H1 (cell line): ENCODE results near the gene MRAP. TPM values are rescaled to one million over a fixed set of nuclear protein-coding genes. Genes with fewer than 3 reads are reported as not detected.
A peak's percentile ranks its signal among the peaks of the same experiment; 100 is the strongest.

Experiments
- CTCF ChIA-PET: fragments of 300-600 bp; sonication (Branson Sonifier 250); formaldehyde crosslinking; loops from one replicate; lab custom pipeline; 2021; ENCODE audit not compliant: partially characterized antibody; lab: Charles Lee
- POLR2A ChIA-PET: fragments of 300-600 bp; sonication (Branson Sonifier 250); formaldehyde crosslinking; loops from one replicate; lab custom pipeline; 2021; ENCODE audit warnings: inconsistent platforms; ENCODE audit not compliant: partially characterized antibody; lab: Charles Lee
- DNase-seq, 2 experiments: peaks; one replicate each; pipeline versions ENCODE4 v3.0.0 to v3.0.0-alpha.2; 2010 to 2022; ENCODE audit warnings: low spot score in 2 of 2, low read depth in 1 of 2, mixed read lengths in 1 of 2
- FAIRE-seq: peaks from 2 replicates; lab custom pipeline; 2011; peaks lifted over from hg19 to GRCh38; lab: Jason Lieb, UNC
- H2AFZ ChIP-seq: 2 replicates; pipeline ENCODE4 v1.8.1; 2012; ENCODE audit warnings: low read length, inconsistent platforms
- H2AK5ac ChIP-seq: 2 replicates; pipeline ENCODE4 v1.6.1; 2013; ENCODE audit warnings: low read depth, low read length
- H2BK120ac ChIP-seq: replicated peaks from 2 replicates; pipeline ENCODE3; 2013; ENCODE audit warnings: low read depth, low read length, inconsistent platforms
- H2BK12ac ChIP-seq: 2 replicates; pipeline ENCODE4 v1.6.1; 2013; ENCODE audit warnings: low read depth, low read length
- H2BK15ac ChIP-seq: 2 replicates; pipeline ENCODE4 v1.6.1; 2013; ENCODE audit warnings: low read length
- H2BK20ac ChIP-seq: 2 replicates; pipeline ENCODE4 v1.6.1; 2013; ENCODE audit warnings: low read length
- H2BK5ac ChIP-seq: 2 replicates; pipeline ENCODE4 v1.6.1; 2013; ENCODE audit warnings: low read depth, low read length
- H3K14ac ChIP-seq: 2 replicates; pipeline ENCODE4 v1.6.1; 2013; ENCODE audit warnings: inconsistent platforms; ENCODE audit not compliant: insufficient read length
- H3K18ac ChIP-seq: 2 replicates; pipeline ENCODE4 v1.6.1; 2013; ENCODE audit warnings: low read length; ENCODE audit errors: extremely low read depth
- H3K23ac ChIP-seq: 2 replicates; pipeline ENCODE4 v1.6.1; 2013; ENCODE audit warnings: inconsistent platforms; ENCODE audit not compliant: insufficient read length
- H3K23me2 ChIP-seq: 2 replicates; pipeline ENCODE4 v1.6.1; 2013; ENCODE audit warnings: low read depth, low read length
- H3K27ac ChIP-seq: 2 replicates; pipeline ENCODE4 v1.6.1; 2011; ENCODE audit warnings: low read depth, low read length, inconsistent platforms
- H3K27me3 ChIP-seq, 4 experiments: replicated peaks in 1 of 4; 1 replicate in 1 of 4; 2 replicates in 3 of 4; pipeline versions ENCODE4 v1.6.1 to v1.8.1; 2011 to 2013; ENCODE audit warnings: low read length in 3 of 4, mild to moderate bottlenecking in 3 of 4, inconsistent platforms in 2 of 4, mixed read lengths in 2 of 4, moderate library complexity in 1 of 4; ENCODE audit not compliant: control insufficient read depth in 3 of 4, insufficient read depth in 3 of 4; ENCODE audit errors: extremely low read depth in 1 of 4
- H3K36me3 ChIP-seq, 4 experiments: 2 replicates each; pipeline versions ENCODE4 v1.6.1 to v1.8.1; 2011 to 2013; ENCODE audit warnings: mild to moderate bottlenecking in 4 of 4, low read length in 3 of 4, moderate library complexity in 2 of 4, control low read depth in 1 of 4, inconsistent platforms in 1 of 4; ENCODE audit not compliant: insufficient read depth in 4 of 4, control insufficient read depth in 2 of 4
- H3K4ac ChIP-seq: replicated peaks from 2 replicates; pipeline ENCODE3; 2013; ENCODE audit warnings: low read length, low read depth, mixed read lengths, inconsistent platforms; ENCODE audit not compliant: insufficient read length
- H3K4me1 ChIP-seq, 4 experiments: replicated peaks in 1 of 4; 1 replicate in 1 of 4; 2 replicates in 3 of 4; pipeline versions ENCODE4 v1.6.1 to v1.8.1; 2011 to 2013; ENCODE audit warnings: low read length in 3 of 4, inconsistent platforms in 2 of 4, mixed read lengths in 1 of 4; ENCODE audit not compliant: insufficient read depth in 4 of 4, control insufficient read depth in 3 of 4
- H3K4me2 ChIP-seq, 2 experiments: 2 replicates each; pipeline versions ENCODE4 v1.6.1 to v1.8.1; 2011 to 2013; ENCODE audit warnings: low read depth in 2 of 2, low read length in 2 of 2, control low read depth in 1 of 2, inconsistent platforms in 1 of 2, mild to moderate bottlenecking in 1 of 2; ENCODE audit not compliant: insufficient read depth in 1 of 2
- H3K4me3 ChIP-seq, 4 experiments: fragments of 200-600, 300-600 bp in 1 of 4; sonication (generic), shearing (Covaris generic), sonication (Bioruptor Twin) in 1 of 4; 2 replicates each; pipeline versions ENCODE4 v1.5.1 to v1.8.1; 2011 to 2016; ENCODE audit warnings: low read length in 4 of 4, low read depth in 3 of 4, control low read depth in 2 of 4, inconsistent platforms in 2 of 4, mild to moderate bottlenecking in 2 of 4, mixed read lengths in 1 of 4, moderate library complexity in 1 of 4; ENCODE audit not compliant: insufficient read depth in 2 of 4; ENCODE audit errors: extremely low read depth in 1 of 4
- H3K56ac ChIP-seq: replicated peaks from 2 replicates; pipeline ENCODE3; 2013; ENCODE audit warnings: low read depth, mild to moderate bottlenecking, mixed read lengths, low read length, inconsistent platforms; ENCODE audit not compliant: insufficient read length
- H3K79me1 ChIP-seq: 2 replicates; pipeline ENCODE4 v1.6.1; 2013; ENCODE audit warnings: low read depth, low read length, control low read depth
- H3K79me2 ChIP-seq, 2 experiments: 2 replicates each; pipeline versions ENCODE4 v1.6.1 to v1.8.1; 2012 to 2013; ENCODE audit warnings: low read length in 2 of 2, mild to moderate bottlenecking in 2 of 2, inconsistent platforms in 1 of 2; ENCODE audit not compliant: insufficient read depth in 2 of 2, control insufficient read depth in 1 of 2
- H3K9ac ChIP-seq, 4 experiments: replicated peaks in 1 of 4; 1 replicate in 1 of 4; 2 replicates in 3 of 4; pipeline versions ENCODE4 v1.6.1 to v1.8.1; 2011 to 2013; ENCODE audit warnings: low read depth in 3 of 4, low read length in 3 of 4, control low read depth in 2 of 4, mild to moderate bottlenecking in 2 of 4, moderate library complexity in 2 of 4, inconsistent platforms in 1 of 4; ENCODE audit errors: extremely low read depth in 1 of 4
- H3K9me3 ChIP-seq, 2 experiments: 2 replicates each; pipeline versions ENCODE4 v1.6.1 to v1.8.1; 2012 to 2013; ENCODE audit warnings: mild to moderate bottlenecking in 2 of 2, moderate library complexity in 2 of 2, control low read depth in 1 of 2, inconsistent platforms in 1 of 2, low read depth in 1 of 2, low read length in 1 of 2, mixed read lengths in 1 of 2; ENCODE audit not compliant: insufficient read depth in 2 of 2
- H4K20me1 ChIP-seq, 2 experiments: replicated peaks in 1 of 2; 2 replicates each; pipeline versions ENCODE3 to v1.8.1; 2011 to 2013; ENCODE audit warnings: inconsistent platforms in 2 of 2, low read length in 2 of 2, mild to moderate bottlenecking in 1 of 2; ENCODE audit not compliant: insufficient read depth in 2 of 2, control insufficient read depth in 1 of 2
- H4K5ac ChIP-seq: 2 replicates; pipeline ENCODE4 v1.6.1; 2013; ENCODE audit warnings: low read length, low read depth, mixed read lengths, inconsistent platforms; ENCODE audit not compliant: insufficient read length
- H4K8ac ChIP-seq: 2 replicates; pipeline ENCODE4 v1.8.0; 2013; ENCODE audit warnings: mild to moderate bottlenecking, moderate library complexity, low read length, inconsistent platforms; ENCODE audit not compliant: insufficient read depth; ENCODE audit errors: extremely low read depth
- H4K91ac ChIP-seq: replicated peaks from 2 replicates; pipeline ENCODE3; 2013; ENCODE audit warnings: low read length, mixed read lengths, inconsistent platforms; ENCODE audit not compliant: insufficient read length
- BRCA1 ChIP-seq: IDR thresholded peaks from 2 replicates; pipeline ENCODE4 v1.6.1; 2012; ENCODE audit warnings: low read depth, low read length, improper control_type of control experiment
- CBX8 ChIP-seq: fragments of 300-800, 300-1000 bp; sonication (generic); IDR thresholded peaks from 2 replicates; pipeline ENCODE4 v1.7.1; 2016; ENCODE audit warnings: low read depth, low read length, borderline replicate concordance
- CTCF ChIP-seq, 3 experiments: IDR thresholded peaks; 1 replicate in 2 of 3; 2 replicates in 1 of 3; pipeline versions ENCODE4 v1.5.1 to v1.6.1; 2011; ENCODE audit warnings: low read length in 3 of 3, mild to moderate bottlenecking in 3 of 3, inconsistent platforms in 2 of 3, low read depth in 1 of 3, moderate library complexity in 1 of 3; ENCODE audit not compliant: insufficient read depth in 1 of 3; ENCODE audit errors: control extremely low read depth in 1 of 3
- GTF2F1 ChIP-seq: IDR thresholded peaks from 2 replicates; pipeline ENCODE4 v1.6.1; 2012; ENCODE audit warnings: low read depth, low read length, improper control_type of control experiment, borderline replicate concordance
- JUND ChIP-seq: IDR thresholded peaks from 2 replicates; pipeline ENCODE4 v1.6.1; 2011; ENCODE audit warnings: mild to moderate bottlenecking, improper control_type of control experiment, low read length
- KDM1A ChIP-seq: fragments of 200-600, 300-600 bp; sonication (generic); IDR thresholded peaks from 2 replicates; pipeline ENCODE4 v1.7.1; 2016; ENCODE audit warnings: mild to moderate bottlenecking, low read length, borderline replicate concordance
- RXRA ChIP-seq: IDR thresholded peaks from 2 replicates; pipeline ENCODE4 v1.6.1; 2011; ENCODE audit warnings: low read depth, mild to moderate bottlenecking, low read length, moderate library complexity; ENCODE audit not compliant: insufficient read depth
- WGBS, 2 experiments: shearing (Covaris generic) in 1 of 2; methylation state at CpG; one replicate each; pipeline versions ENCODE4 v1.1.6 to v1.1.7; 2013 to 2015; ENCODE audit warnings: low lambda C conversion rate in 2 of 2, mixed read lengths in 2 of 2, inconsistent platforms in 1 of 2, low coverage in 1 of 2, missing lambda C conversion rate in 1 of 2; ENCODE audit not compliant: insufficient replicate concordance in 2 of 2, insufficient coverage in 1 of 2, insufficient read length in 1 of 2; ENCODE audit errors: extremely low coverage in 1 of 2, missing lambda C conversion rate in 1 of 2; 5-methylcytosine and 5-hydroxymethylcytosine counted together
- polyA plus RNA-seq, 7 experiments: library from polyadenylated mRNA; depleted of rRNA in 3 of 7; stranded (reverse) in 5 of 7; unstranded in 2 of 7; fragments of >200 nt in 5 of 7; fragments of 200-250 nt in 2 of 7; gene quantifications; 1 replicate in 5 of 7; 2 replicates in 1 of 7; 4 replicates in 1 of 7; pipeline versions ENCODE4 v1.2.1 to v1.2.3, GENCODE V29; 2011 to 2013; ENCODE audit warnings: missing spikeins in 2 of 7, mixed read lengths in 2 of 7
- total RNA-seq: library from RNA; stranded (reverse); fragmentation: NEBNext Ultra II Directional; extraction: Animal tissue kit (Norgen Biotek cat#: 25700); gene quantifications from 2 replicates; pipeline ENCODE4 v1.2.1, GENCODE V29; 2021

The MRAP gene
- total and polyA plus RNA-seq, 2 of the 8 experiments (the other 6 are each of a cell fraction or from before 2014, with no cell fraction given) = not detected

- Histone ChIP-seq H3K23me2 (no peaks in the 10 kb centered on the region), H3K56ac (no peak overlapping the region), H2BK120ac (no peak overlapping the region), H4K8ac (no peak overlapping the region), H3K9me3 (no peaks in the 10 kb centered on the region), H2BK12ac (no peak overlapping the region), H3K4me2 (no peak overlapping the region), H2BK20ac (no peak overlapping the region), H3K79me2 (no peaks in the 10 kb centered on the region), H3K4me1 (no peaks in the 10 kb centered on the region), H3K4ac (no peak overlapping the region), H3K36me3 (peaks cover 34 to 86% (median 75%) of the 10 kb centered on the region in 4 experiments), H3K27ac (no peak overlapping the region), H3K79me1 (no peaks in the 10 kb centered on the region; the same call in 1 of the 2 replicates), H4K5ac (no peak overlapping the region), H2BK5ac (no peak overlapping the region), H2BK15ac (no peak overlapping the region), H2AFZ (no peak overlapping the region), H3K18ac (no peak overlapping the region), H4K91ac (no peak overlapping the region), H3K27me3 (no peaks in the 10 kb centered on the region), H2AK5ac (no peak overlapping the region), H3K23ac (no peak overlapping the region), H3K14ac (no peak overlapping the region), H3K4me3 (no peak overlapping the region), H4K20me1 (peaks cover 2 to 5% of the 10 kb centered on the region in 2 experiments), H3K9ac (no peak overlapping the region)
- ChIA-PET POLR2A (no interaction called here), CTCF (interaction anchor here (0.9 to 2.3 kb wide), 5 partner anchors 10 to 241 kb away, joined by 4 to 11 read pairs (median 9); no protein-coding TSS in a partner anchor)
- FAIRE-seq (no peak), DNase-seq (no peak)
- WGBS, 2 experiments = 86% methylated on average over 7 of the region's 7 CpGs; no CpG with 5 or more reads in 1 of the 2 experiments
- no peak for TF ChIP-seq GTF2F1
- no peak for TF ChIP-seq BRCA1
- TF ChIP-seq KDM1A = no peak
- TF ChIP-seq RXRA = no peak
- peak in 1 of 3 experiments; percentile 2; a peak in 1 of 4 replicates for TF ChIP-seq CTCF (IDR thresholded peaks at IDR 0.05; ENCODE audit: control extremely low read depth in 1 of 3, insufficient read depth in 1 of 3, low read depth in 1 of 3, low read length in 3 of 3)
- TF ChIP-seq CBX8 = no peak
- TF ChIP-seq JUND = no peak
Measured at GRCh38 chr21:32359719-32360260, 61.1 kb downstream of the MRAP start.
